Cardiac muscle cell (in vitro differentiated cells and primary cell): ENCODE results near the gene GYPC. TPM values are rescaled to one million over a fixed set of nuclear protein-coding genes. Genes with fewer than 3 reads are reported as not detected.

Experiments
- DNase-seq, 2 donors: peaks; one replicate each; pipeline versions ENCODE4 v3.0.0 to v3.0.0-alpha.2; 2010 to 2017; ENCODE audit warnings: low read depth in 1 of 2, low spot score in 1 of 2
- H3K27ac ChIP-seq: fragments of 200-600 bp; sonication (generic); 2 replicates; pipeline ENCODE4 v1.5.1; 2016
- H3K27me3 ChIP-seq: fragments of 200-600 bp; sonication (generic); 2 replicates; pipeline ENCODE4 v1.6.0; 2016; ENCODE audit warnings: control low read depth
- H3K36me3 ChIP-seq: fragments of 200-600 bp; sonication (generic); 2 replicates; pipeline ENCODE4 v1.5.1; 2016; ENCODE audit warnings: control low read depth
- H3K4me1 ChIP-seq: fragments of 200-600 bp; sonication (generic); 2 replicates; pipeline ENCODE4 v1.8.1; 2017; ENCODE audit warnings: low read depth, mild to moderate bottlenecking, mixed run types
- H3K4me3 ChIP-seq: fragments of 200-600 bp; sonication (generic); 2 replicates; pipeline ENCODE4 v1.5.1; 2016; ENCODE audit warnings: mild to moderate bottlenecking
- H3K9me3 ChIP-seq: fragments of 200-600 bp; sonication (generic); 2 replicates; pipeline ENCODE4 v1.5.1; 2017; ENCODE audit warnings: low read depth, mild to moderate bottlenecking, control low read depth
- polyA plus RNA-seq: library from polyadenylated mRNA; unstranded; fragments of >200 nt; fragmentation: Nextera tagmentation; extraction: Ambion mirVana; gene quantifications from 2 replicates; pipeline ENCODE4 v1.2.1, GENCODE V29; 2016
- total RNA-seq: library from RNA; depleted of rRNA; stranded (reverse); fragments of >200 nt; gene quantifications from 2 replicates; pipeline ENCODE4 v1.2.3, GENCODE V29; 2016
- TF ChIP-seq, protein P1 (sequence below): IDR thresholded peaks from 2 replicates; pipeline ENCODE4 v1.5.1; 2012; ENCODE audit warnings: low read depth, mild to moderate bottlenecking, low read length

Gene GYPC
- total and polyA plus RNA-seq, 2 experiments from 2014 or later, result 45.6 to 69.7 TPM

DNA sequence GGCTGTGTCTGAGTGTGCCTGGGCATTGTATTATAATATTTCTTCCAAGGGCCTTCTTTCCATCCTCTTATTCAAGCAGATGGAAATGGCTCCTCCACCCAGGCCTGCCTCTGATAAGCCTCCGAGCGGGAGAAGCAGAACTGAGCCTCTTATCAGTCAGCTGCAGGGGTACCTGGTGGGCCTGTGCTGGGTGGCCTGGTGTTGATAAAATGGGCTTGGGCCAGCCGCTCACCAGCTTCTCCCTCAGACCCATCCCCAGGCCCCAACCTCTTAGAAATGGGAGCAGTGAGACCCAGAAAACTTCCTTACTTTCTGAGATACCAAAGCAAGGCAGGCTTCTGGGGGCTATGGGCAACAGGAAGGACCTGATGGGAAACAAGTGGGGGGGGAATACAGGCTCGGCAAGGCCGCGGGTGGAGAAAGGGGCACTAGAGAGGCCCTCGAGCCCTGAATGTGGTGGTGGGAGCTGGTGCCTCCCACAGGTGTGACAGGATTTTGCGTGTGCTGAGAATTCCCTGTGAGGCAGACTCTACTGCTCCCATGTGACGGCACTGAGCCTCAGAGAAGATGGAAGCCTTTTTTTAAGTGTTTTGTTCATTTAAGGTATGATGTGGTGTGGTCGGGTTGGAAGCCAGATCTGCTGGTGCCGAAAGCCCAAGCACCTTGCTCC, 18.3 kb downstream of the GYPC start:
- TF ChIP-seq, protein P1, sequence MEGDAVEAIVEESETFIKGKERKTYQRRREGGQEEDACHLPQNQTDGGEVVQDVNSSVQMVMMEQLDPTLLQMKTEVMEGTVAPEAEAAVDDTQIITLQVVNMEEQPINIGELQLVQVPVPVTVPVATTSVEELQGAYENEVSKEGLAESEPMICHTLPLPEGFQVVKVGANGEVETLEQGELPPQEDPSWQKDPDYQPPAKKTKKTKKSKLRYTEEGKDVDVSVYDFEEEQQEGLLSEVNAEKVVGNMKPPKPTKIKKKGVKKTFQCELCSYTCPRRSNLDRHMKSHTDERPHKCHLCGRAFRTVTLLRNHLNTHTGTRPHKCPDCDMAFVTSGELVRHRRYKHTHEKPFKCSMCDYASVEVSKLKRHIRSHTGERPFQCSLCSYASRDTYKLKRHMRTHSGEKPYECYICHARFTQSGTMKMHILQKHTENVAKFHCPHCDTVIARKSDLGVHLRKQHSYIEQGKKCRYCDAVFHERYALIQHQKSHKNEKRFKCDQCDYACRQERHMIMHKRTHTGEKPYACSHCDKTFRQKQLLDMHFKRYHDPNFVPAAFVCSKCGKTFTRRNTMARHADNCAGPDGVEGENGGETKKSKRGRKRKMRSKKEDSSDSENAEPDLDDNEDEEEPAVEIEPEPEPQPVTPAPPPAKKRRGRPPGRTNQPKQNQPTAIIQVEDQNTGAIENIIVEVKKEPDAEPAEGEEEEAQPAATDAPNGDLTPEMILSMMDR, result no peak
- H3K4me1 ChIP-seq, result peaks cover 7% of the 10 kb centered on the region
- no peaks in the 10 kb centered on the region for H3K36me3 ChIP-seq
- peak overlapping the region; percentile 35 for H3K27ac ChIP-seq
- no peak overlapping the region for H3K4me3 ChIP-seq
- no peak for DNase-seq
- no peaks in the 10 kb centered on the region for H3K9me3 ChIP-seq
- no peaks in the 10 kb centered on the region for H3K27me3 ChIP-seq

GRCh38 chr2:126675637-126676036, 19.7 kb downstream of the GYPC start:
- no peak for DNase-seq
- Histone ChIP-seq H3K27ac (no peak overlapping the region), H3K9me3 (no peaks in the 10 kb centered on the region), H3K4me3 (no peak overlapping the region), H3K27me3 (no peaks in the 10 kb centered on the region), H3K36me3 (no peaks in the 10 kb centered on the region), H3K4me1 (peaks cover 7% of the 10 kb centered on the region)
- TF ChIP-seq, protein P1, result no peak

- Histone ChIP-seq H3K36me3 (no peaks in the 10 kb centered on the region), H3K27me3 (no peaks in the 10 kb centered on the region), H3K27ac (no peak overlapping the region), H3K9me3 (no peaks in the 10 kb centered on the region), H3K4me3 (no peak overlapping the region), H3K4me1 (peaks cover 7% of the 10 kb centered on the region)
- TF ChIP-seq, protein P1, result no peak
- no peak for DNase-seq
Measured at GRCh38 chr2:126676221-126677175, 20.5 kb downstream of the GYPC start.

DNA sequence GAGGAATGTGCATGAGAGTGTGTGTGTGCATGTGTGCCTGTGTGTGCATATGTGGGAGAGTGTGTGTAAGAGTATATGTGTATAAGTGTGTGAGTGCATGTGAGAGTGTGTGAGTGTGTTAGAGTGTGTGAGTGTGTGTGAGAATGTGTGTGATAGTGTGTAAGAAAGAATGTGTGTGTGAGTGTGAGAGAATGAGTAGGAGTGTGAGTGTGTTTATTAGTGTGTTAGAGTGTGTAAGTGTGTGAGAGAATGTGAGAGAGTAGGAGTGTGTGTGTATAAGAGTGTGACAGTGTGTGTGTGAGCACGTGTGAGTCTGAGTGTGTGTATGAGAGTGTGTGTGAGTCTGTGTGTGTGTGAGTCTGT, 21.2 kb downstream of the GYPC start:
- Histone ChIP-seq H3K9me3 (no peaks in the 10 kb centered on the region), H3K4me1 (peaks cover 7% of the 10 kb centered on the region), H3K27ac (no peak overlapping the region), H3K27me3 (no peaks in the 10 kb centered on the region), H3K4me3 (no peak overlapping the region), H3K36me3 (no peaks in the 10 kb centered on the region)
- TF ChIP-seq, protein P1, result no peak
- DNase-seq, result no peak

- Histone ChIP-seq H3K27me3 (no peaks in the 10 kb centered on the region), H3K27ac (no peak overlapping the region), H3K36me3 (no peaks in the 10 kb centered on the region), H3K9me3 (no peaks in the 10 kb centered on the region), H3K4me1 (peaks cover 7% of the 10 kb centered on the region), H3K4me3 (no peak overlapping the region)
- no peak for DNase-seq
- TF ChIP-seq, protein P1, result no peak
Measured at GRCh38 chr2:126678269-126679065, 22.5 kb downstream of the GYPC start.
